Measurements from ENCODE around the gene NPY.
A peak's percentile ranks its signal among the peaks of the same experiment; 100 is the strongest.

The NPY gene

DNA sequence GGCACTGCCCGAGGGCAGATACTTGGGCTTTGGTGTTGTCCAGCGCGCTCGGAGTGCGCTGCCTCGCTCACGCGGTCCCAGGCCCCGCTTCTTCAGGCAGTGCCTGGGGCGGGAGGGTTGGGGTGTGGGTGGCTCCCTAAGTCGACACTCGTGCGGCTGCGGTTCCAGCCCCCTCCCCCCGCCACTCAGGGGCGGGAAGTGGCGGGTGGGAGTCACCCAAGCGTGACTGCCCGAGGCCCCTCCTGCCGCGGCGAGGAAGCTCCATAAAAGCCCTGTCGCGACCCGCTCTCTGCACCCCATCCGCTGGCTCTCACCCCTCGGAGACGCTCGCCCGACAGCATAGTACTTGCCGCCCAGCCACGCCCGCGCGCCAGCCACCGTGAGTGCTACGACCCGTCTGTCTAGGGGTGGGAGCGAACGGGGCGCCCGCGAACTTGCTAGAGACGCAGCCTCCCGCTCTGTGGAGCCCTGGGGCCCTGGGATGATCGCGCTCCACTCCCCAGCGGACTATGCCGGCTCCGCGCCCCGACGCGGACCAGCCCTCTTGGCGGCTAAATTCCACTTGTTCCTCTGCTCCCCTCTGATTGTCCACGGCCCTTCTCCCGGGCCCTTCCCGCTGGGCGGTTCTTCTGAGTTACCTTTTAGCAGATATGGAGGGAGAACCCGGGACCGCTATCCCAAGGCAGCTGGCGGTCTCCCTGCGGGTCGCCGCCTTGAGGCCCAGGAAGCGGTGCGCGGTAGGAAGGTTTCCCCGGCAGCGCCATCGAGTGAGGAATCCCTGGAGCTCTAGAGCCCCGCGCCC, at the start of gene NPY:
Gene NPY, plus strand, starts transcription at position 294 of the 802 bp plus-strand sequence. CDS start 1,051 bp downstream, outside the sequence.
- H3K27ac ChIP-seq, result peak within 1 kb of the TSS; percentile 86
- TF ChIP-seq, protein P1, sequence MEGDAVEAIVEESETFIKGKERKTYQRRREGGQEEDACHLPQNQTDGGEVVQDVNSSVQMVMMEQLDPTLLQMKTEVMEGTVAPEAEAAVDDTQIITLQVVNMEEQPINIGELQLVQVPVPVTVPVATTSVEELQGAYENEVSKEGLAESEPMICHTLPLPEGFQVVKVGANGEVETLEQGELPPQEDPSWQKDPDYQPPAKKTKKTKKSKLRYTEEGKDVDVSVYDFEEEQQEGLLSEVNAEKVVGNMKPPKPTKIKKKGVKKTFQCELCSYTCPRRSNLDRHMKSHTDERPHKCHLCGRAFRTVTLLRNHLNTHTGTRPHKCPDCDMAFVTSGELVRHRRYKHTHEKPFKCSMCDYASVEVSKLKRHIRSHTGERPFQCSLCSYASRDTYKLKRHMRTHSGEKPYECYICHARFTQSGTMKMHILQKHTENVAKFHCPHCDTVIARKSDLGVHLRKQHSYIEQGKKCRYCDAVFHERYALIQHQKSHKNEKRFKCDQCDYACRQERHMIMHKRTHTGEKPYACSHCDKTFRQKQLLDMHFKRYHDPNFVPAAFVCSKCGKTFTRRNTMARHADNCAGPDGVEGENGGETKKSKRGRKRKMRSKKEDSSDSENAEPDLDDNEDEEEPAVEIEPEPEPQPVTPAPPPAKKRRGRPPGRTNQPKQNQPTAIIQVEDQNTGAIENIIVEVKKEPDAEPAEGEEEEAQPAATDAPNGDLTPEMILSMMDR (conservative IDR thresholded peaks at IDR 0.05), result no peak

DNA sequence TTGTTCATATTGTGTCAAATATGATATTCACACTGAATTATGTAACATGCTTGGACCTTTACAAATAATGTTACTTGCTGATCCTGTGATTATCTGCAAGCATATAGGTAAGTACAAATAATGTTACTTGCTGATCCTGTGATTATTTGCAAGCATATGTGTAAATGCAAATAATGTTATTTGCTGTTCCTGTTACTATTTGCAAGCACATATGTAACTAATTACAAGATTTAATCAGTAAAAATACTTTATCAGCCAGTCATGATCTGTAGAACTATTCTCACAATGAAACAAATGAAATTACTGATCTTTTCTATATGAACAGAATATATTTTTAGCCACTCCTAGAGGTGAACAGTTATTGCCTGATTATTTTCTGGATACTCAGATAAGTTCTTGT, 44.7 kb upstream of the NPY start:
- TF ChIP-seq, protein P1 (conservative IDR thresholded peaks at IDR 0.05), result no peak
- H3K27ac ChIP-seq, result no peak overlapping the region

- TF ChIP-seq, protein P1 (conservative IDR thresholded peaks at IDR 0.05), result no peak
- no peak overlapping the region for H3K27ac ChIP-seq
Measured at GRCh38 chr7:24241206-24241605, 42.8 kb upstream of the NPY start.

DNA sequence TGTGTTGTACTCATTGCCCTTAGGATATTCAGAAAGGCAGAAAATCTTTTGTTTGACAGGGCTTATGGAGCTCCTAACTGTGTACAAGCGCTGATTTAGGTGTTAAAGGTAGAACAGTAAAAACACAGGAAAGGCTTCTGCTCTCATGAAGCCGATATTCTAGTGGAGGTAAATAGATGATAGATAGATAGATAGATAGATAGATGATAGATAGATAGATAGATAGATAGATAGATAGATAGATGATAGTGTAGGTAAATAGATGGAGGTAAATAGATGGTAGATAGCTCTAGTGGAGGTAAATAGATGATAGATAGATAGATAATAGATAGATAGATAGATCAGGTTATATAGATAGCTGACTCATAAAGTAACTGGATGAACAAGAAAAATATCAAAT, 39.4 kb upstream of the NPY start:
- H3K27ac ChIP-seq, result peak overlapping the region; percentile 57
- TF ChIP-seq, protein P1 (conservative IDR thresholded peaks at IDR 0.05), result no peak

- H3K27ac ChIP-seq, result peak overlapping the region; percentile 57
- TF ChIP-seq, protein P1 (conservative IDR thresholded peaks at IDR 0.05), result no peak
Measured at GRCh38 chr7:24245362-24245761, 38.6 kb upstream of the NPY start.

- TF ChIP-seq, protein P1 (conservative IDR thresholded peaks at IDR 0.05), result no peak
- no peak overlapping the region for H3K27ac ChIP-seq
Measured at GRCh38 chr7:24249266-24249665, 34.7 kb upstream of the NPY start.

DNA sequence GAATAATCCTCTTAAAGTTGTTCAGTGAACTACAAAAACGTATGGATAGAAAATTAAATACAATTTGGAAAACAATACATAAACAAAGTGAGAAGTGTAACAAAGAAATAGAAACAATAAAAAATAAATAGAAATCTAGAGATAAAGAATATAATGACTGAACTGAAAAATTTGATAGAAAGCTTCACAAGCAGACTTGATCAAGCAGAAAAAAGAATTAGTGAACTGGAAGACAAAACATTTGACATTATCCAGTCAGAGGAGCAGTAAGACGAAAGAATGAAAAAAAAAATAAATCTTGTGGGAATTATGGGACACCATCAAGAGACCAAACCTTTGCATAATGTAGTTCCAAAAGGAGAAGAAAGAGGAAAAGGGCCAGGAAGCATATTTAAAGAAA, 32.4 kb upstream of the NPY start:
- H3K27ac ChIP-seq, result no peak overlapping the region
- TF ChIP-seq, protein P1 (conservative IDR thresholded peaks at IDR 0.05), result no peak

Measured in VCaP (cell line).